ENCODE results near the gene SIPA1.
"Not testable (repeated sequence)": the region's sequence is repeated elsewhere in the genome, so short reads cannot be mapped to it uniquely, and the experiment has no call there.

The SIPA1 gene

GRCh38 chr11:65658174-65659021, 20.5 kb downstream of the SIPA1 start:
- DNase-seq (ENCODE audit: low spot score), result no peak

- DNase-seq (ENCODE audit: low spot score), result no peak
Measured at GRCh38 chr11:65660038-65660437, 22.1 kb downstream of the SIPA1 start.

- not testable (repeated sequence) for DNase-seq (ENCODE audit: low spot score)
Measured at GRCh38 chr11:65660908-65661307, 23.0 kb downstream of the SIPA1 start.

- no peak for DNase-seq (ENCODE audit: low spot score)
Measured at GRCh38 chr11:65661599-65662246, 23.8 kb downstream of the SIPA1 start.

GRCh38 chr11:65662247-65662798, 24.4 kb downstream of the SIPA1 start:
- DNase-seq (ENCODE audit: low spot score), result peak; percentile 54

- DNase-seq (ENCODE audit: low spot score), result peak; percentile 96
Measured at GRCh38 chr11:65662799-65663638, 25.1 kb downstream of the SIPA1 start, which contains the start of gene RELA. Gene RELA, minus strand, starts transcription at chr11:65662916. Its CDS starts 84 bp downstream, at chr11:65662832.

- peak; percentile 65 for DNase-seq (ENCODE audit: low spot score)
Measured at GRCh38 chr11:65663639-65664200, 25.8 kb downstream of the SIPA1 start.

- DNase-seq (ENCODE audit: low spot score), result no peak
Measured at GRCh38 chr11:65672180-65672860, 34.4 kb downstream of the SIPA1 start.

- no peak for DNase-seq (ENCODE audit: low spot score)
Measured at GRCh38 chr11:65672982-65673381, 35.1 kb downstream of the SIPA1 start.

GRCh38 chr11:65680192-65680743, 42.4 kb downstream of the SIPA1 start:
- no peak for DNase-seq (ENCODE audit: low spot score)

- DNase-seq (ENCODE audit: low spot score), result not testable (repeated sequence)
Measured at GRCh38 chr11:65683480-65683879, 45.6 kb downstream of the SIPA1 start.

- DNase-seq (ENCODE audit: low spot score), result no peak
Measured at GRCh38 chr11:65685981-65686380, 48.1 kb downstream of the SIPA1 start.

- not testable (repeated sequence) for DNase-seq (ENCODE audit: low spot score)
Measured at GRCh38 chr11:65691847-65692246, 53.9 kb downstream of the SIPA1 start.

GRCh38 chr11:65692367-65692766, 54.5 kb downstream of the SIPA1 start:
- no peak for DNase-seq (ENCODE audit: low spot score)

GRCh38 chr11:65695459-65696241, 57.7 kb downstream of the SIPA1 start:
- DNase-seq (ENCODE audit: low spot score), result no peak

GRCh38 chr11:65696802-65697552, 59.1 kb downstream of the SIPA1 start:
- no peak for DNase-seq (ENCODE audit: low spot score)

- no peak for DNase-seq (ENCODE audit: low spot score)
Measured at GRCh38 chr11:65698205-65698604, 60.3 kb downstream of the SIPA1 start.

GRCh38 chr11:65699306-65699705, 61.4 kb downstream of the SIPA1 start:
- no peak for DNase-seq (ENCODE audit: low spot score)

GRCh38 chr11:65700399-65700798, 62.5 kb downstream of the SIPA1 start:
- DNase-seq (ENCODE audit: low spot score), result no peak

Measured in hematopoietic multipotent progenitor cell treated with erythropoietin and hydrocortisone succinate and interleukin-3 and kit ligand, for 17 days (in vitro differentiated cells).